Measurements from ENCODE around the gene SMS.
A peak's percentile ranks its signal among the peaks of the same experiment; 100 is the strongest.

Gene SMS

GRCh38 chrX:21974011-21974385 lies 33.5 kb downstream of the SMS start:
- no peak for DNase-seq (ENCODE audit: low read depth, low spot score)
- H3K36me3 ChIP-seq (ENCODE audit: insufficient read depth, low read length), result peaks cover 28% of the 10 kb centered on the region
- no peaks in the 10 kb centered on the region for H3K9me3 ChIP-seq (ENCODE audit: low read depth, low read length)
- TF ChIP-seq EZH2 (IDR thresholded peaks at IDR 0.05), result no peak
- TF ChIP-seq FOXP2 (optimal IDR thresholded peaks at IDR 0.05; ENCODE audit: control extremely low read depth, extremely low read length, insufficient read depth), result no peak
- no peak for TF ChIP-seq POLR2AphosphoS5 (IDR thresholded peaks at IDR 0.05; ENCODE audit: borderline replicate concordance, low read depth, low read length)
- no peak overlapping the region for H3K27ac ChIP-seq
- H3K9ac ChIP-seq (ENCODE audit: insufficient read length), result no peak overlapping the region
- H3K4me3 ChIP-seq, result no peak overlapping the region

GRCh38 chrX:21975242-21975641 lies 34.7 kb downstream of the SMS start:
- H3K36me3 ChIP-seq (ENCODE audit: insufficient read depth, low read length), result peaks cover 28% of the 10 kb centered on the region
- no peak for TF ChIP-seq FOXP2 (optimal IDR thresholded peaks at IDR 0.05; ENCODE audit: control extremely low read depth, extremely low read length, insufficient read depth)
- TF ChIP-seq EZH2 (IDR thresholded peaks at IDR 0.05), result no peak
- no peak for TF ChIP-seq POLR2AphosphoS5 (IDR thresholded peaks at IDR 0.05; ENCODE audit: borderline replicate concordance, low read depth, low read length)
- no peak overlapping the region for H3K4me3 ChIP-seq
- DNase-seq (ENCODE audit: low read depth, low spot score), result no peak
- no peak overlapping the region for H3K9ac ChIP-seq (ENCODE audit: insufficient read length)
- no peak overlapping the region for H3K27ac ChIP-seq
- H3K9me3 ChIP-seq (ENCODE audit: low read depth, low read length), result no peaks in the 10 kb centered on the region

GRCh38 chrX:21975812-21976211 lies 35.3 kb downstream of the SMS start:
- H3K27ac ChIP-seq, result no peak overlapping the region
- peaks cover 28% of the 10 kb centered on the region for H3K36me3 ChIP-seq (ENCODE audit: insufficient read depth, low read length)
- no peak overlapping the region for H3K4me3 ChIP-seq
- no peak overlapping the region for H3K9ac ChIP-seq (ENCODE audit: insufficient read length)
- no peak for TF ChIP-seq FOXP2 (optimal IDR thresholded peaks at IDR 0.05; ENCODE audit: control extremely low read depth, extremely low read length, insufficient read depth)
- no peak for TF ChIP-seq POLR2AphosphoS5 (IDR thresholded peaks at IDR 0.05; ENCODE audit: borderline replicate concordance, low read depth, low read length)
- no peak for TF ChIP-seq EZH2 (IDR thresholded peaks at IDR 0.05)
- H3K9me3 ChIP-seq (ENCODE audit: low read depth, low read length), result no peaks in the 10 kb centered on the region
- DNase-seq (ENCODE audit: low read depth, low spot score), result no peak

- peaks cover 28% of the 10 kb centered on the region for H3K36me3 ChIP-seq (ENCODE audit: insufficient read depth, low read length)
These were observed 37.8 kb downstream of the SMS start for GRCh38 chrX:21978346-21978745.

GRCh38 chrX:21982311-21982710 lies 41.8 kb downstream of the SMS start:
- H3K36me3 ChIP-seq (ENCODE audit: insufficient read depth, low read length), result peaks cover 31% of the 10 kb centered on the region

More at GRCh38 chrX:21978346-21978745, 37.8 kb downstream of the SMS start:
- Histone ChIP-seq H3K9me3 (ENCODE audit: low read depth, low read length) (no peaks in the 10 kb centered on the region), H3K9ac (ENCODE audit: insufficient read length) (no peak overlapping the region), H3K4me3 (no peak overlapping the region), H3K27ac (no peak overlapping the region)
- DNase-seq (ENCODE audit: low read depth, low spot score), result no peak
- TF ChIP-seq POLR2AphosphoS5 (IDR thresholded peaks at IDR 0.05; ENCODE audit: borderline replicate concordance, low read depth, low read length) (no peak), FOXP2 (optimal IDR thresholded peaks at IDR 0.05; ENCODE audit: control extremely low read depth, extremely low read length, insufficient read depth) (no peak), EZH2 (IDR thresholded peaks at IDR 0.05) (no peak)

GRCh38 chrX:21985332-21985777 lies 44.8 kb downstream of the SMS start:
- Histone ChIP-seq H3K4me3 (no peak overlapping the region), H3K36me3 (ENCODE audit: insufficient read depth, low read length) (peaks cover 26% of the 10 kb centered on the region), H3K27ac (no peak overlapping the region), H3K9me3 (ENCODE audit: low read depth, low read length) (no peaks in the 10 kb centered on the region), H3K9ac (ENCODE audit: insufficient read length) (no peak overlapping the region)
- no peak for TF ChIP-seq EZH2 (IDR thresholded peaks at IDR 0.05)
- TF ChIP-seq POLR2AphosphoS5 (IDR thresholded peaks at IDR 0.05; ENCODE audit: borderline replicate concordance, low read depth, low read length), result no peak
- TF ChIP-seq FOXP2 (optimal IDR thresholded peaks at IDR 0.05; ENCODE audit: control extremely low read depth, extremely low read length, insufficient read depth), result no peak
- peak; percentile 66 for DNase-seq (ENCODE audit: low read depth, low spot score)

More at GRCh38 chrX:21982311-21982710, 41.8 kb downstream of the SMS start:
- TF ChIP-seq POLR2AphosphoS5 (IDR thresholded peaks at IDR 0.05; ENCODE audit: borderline replicate concordance, low read depth, low read length), result no peak
- no peak for TF ChIP-seq FOXP2 (optimal IDR thresholded peaks at IDR 0.05; ENCODE audit: control extremely low read depth, extremely low read length, insufficient read depth)
- no peak for TF ChIP-seq EZH2 (IDR thresholded peaks at IDR 0.05)
- Histone ChIP-seq H3K27ac (no peak overlapping the region), H3K9ac (ENCODE audit: insufficient read length) (no peak overlapping the region), H3K4me3 (no peak overlapping the region), H3K9me3 (ENCODE audit: low read depth, low read length) (no peaks in the 10 kb centered on the region)
- DNase-seq (ENCODE audit: low read depth, low spot score), result no peak

- Histone ChIP-seq H3K27ac (no peak overlapping the region), H3K4me3 (no peak overlapping the region), H3K9me3 (ENCODE audit: low read depth, low read length) (no peaks in the 10 kb centered on the region), H3K36me3 (ENCODE audit: insufficient read depth, low read length) (peaks cover 26% of the 10 kb centered on the region), H3K9ac (ENCODE audit: insufficient read length) (no peak overlapping the region)
- TF ChIP-seq EZH2 (IDR thresholded peaks at IDR 0.05), result no peak
- TF ChIP-seq POLR2AphosphoS5 (IDR thresholded peaks at IDR 0.05; ENCODE audit: borderline replicate concordance, low read depth, low read length), result no peak
- TF ChIP-seq FOXP2 (optimal IDR thresholded peaks at IDR 0.05; ENCODE audit: control extremely low read depth, extremely low read length, insufficient read depth), result no peak
- no peak for DNase-seq (ENCODE audit: low read depth, low spot score)
These were observed 46.1 kb downstream of the SMS start for GRCh38 chrX:21986596-21986995.

GRCh38 chrX:21989384-21989783 lies 48.9 kb downstream of the SMS start:
- no peaks in the 10 kb centered on the region for H3K9me3 ChIP-seq (ENCODE audit: low read depth, low read length)
- no peak for DNase-seq (ENCODE audit: low read depth, low spot score)
- no peak overlapping the region for H3K9ac ChIP-seq (ENCODE audit: insufficient read length)
- TF ChIP-seq EZH2 (IDR thresholded peaks at IDR 0.05), result no peak
- TF ChIP-seq FOXP2 (optimal IDR thresholded peaks at IDR 0.05; ENCODE audit: control extremely low read depth, extremely low read length, insufficient read depth), result no peak
- H3K4me3 ChIP-seq, result no peak overlapping the region
- H3K36me3 ChIP-seq (ENCODE audit: insufficient read depth, low read length), result peaks cover 34% of the 10 kb centered on the region
- no peak overlapping the region for H3K27ac ChIP-seq

- DNase-seq (ENCODE audit: low read depth, low spot score), result no peak
- H3K9ac ChIP-seq (ENCODE audit: insufficient read length), result no peak overlapping the region
- TF ChIP-seq FOXP2 (optimal IDR thresholded peaks at IDR 0.05; ENCODE audit: control extremely low read depth, extremely low read length, insufficient read depth) (no peak), POLR2AphosphoS5 (IDR thresholded peaks at IDR 0.05; ENCODE audit: borderline replicate concordance, low read depth, low read length) (no peak), EZH2 (IDR thresholded peaks at IDR 0.05) (no peak)
- no peak overlapping the region for H3K4me3 ChIP-seq
- no peak overlapping the region for H3K27ac ChIP-seq
- H3K9me3 ChIP-seq (ENCODE audit: low read depth, low read length), result no peaks in the 10 kb centered on the region
- H3K36me3 ChIP-seq (ENCODE audit: insufficient read depth, low read length), result peaks cover 24% of the 10 kb centered on the region
These were observed 50.3 kb downstream of the SMS start for GRCh38 chrX:21990832-21991231.

All from SK-N-MC (cell line).